Astrocyte (in vitro differentiated cells and primary cell): Measurements from ENCODE around the gene MARCHF4. TPM values are rescaled to one million over a fixed set of nuclear protein-coding genes. Genes with fewer than 3 reads are reported as not detected.

Experiments
- DNase-seq: peaks from one replicate; pipeline ENCODE4 v3.0.0-alpha.2; 2010; ENCODE audit warnings: low read depth
- FAIRE-seq: peaks from 2 replicates; lab custom pipeline; 2011; peaks lifted over from hg19 to GRCh38; lab: Jason Lieb, UNC
- H2AFZ ChIP-seq: 2 replicates; pipeline ENCODE4 v1.6.0; 2012; ENCODE audit warnings: low read depth, low read length, inconsistent platforms
- H3K27ac ChIP-seq: 2 replicates; pipeline ENCODE4 v1.5.1; 2011; ENCODE audit warnings: low read depth, low read length, inconsistent platforms
- H3K27me3 ChIP-seq: 2 replicates; pipeline ENCODE4 v1.6.0; 2011; ENCODE audit warnings: low read length, inconsistent platforms; ENCODE audit not compliant: insufficient read depth
- H3K36me3 ChIP-seq: 2 replicates; pipeline ENCODE4 v1.5.1; 2011; ENCODE audit warnings: low read length, inconsistent platforms; ENCODE audit not compliant: insufficient read depth
- H3K4me1 ChIP-seq: 2 replicates; pipeline ENCODE4 v1.5.1; 2011; ENCODE audit warnings: low read length, inconsistent platforms; ENCODE audit not compliant: insufficient read depth
- H3K4me2 ChIP-seq: 2 replicates; pipeline ENCODE4 v1.6.0; 2012; ENCODE audit warnings: low read length, inconsistent platforms
- H3K4me3 ChIP-seq: 2 replicates; pipeline ENCODE4 v1.5.1; 2011; ENCODE audit warnings: low read depth, mild to moderate bottlenecking, low read length, inconsistent platforms; ENCODE audit not compliant: insufficient read depth
- H3K79me2 ChIP-seq: 2 replicates; pipeline ENCODE4 v1.6.0; 2012; ENCODE audit warnings: mild to moderate bottlenecking, low read length, inconsistent platforms; ENCODE audit not compliant: insufficient read depth
- H3K9ac ChIP-seq: 2 replicates; pipeline ENCODE4 v1.6.0; 2012; ENCODE audit warnings: mild to moderate bottlenecking, low read length, inconsistent platforms
- H3K9me3 ChIP-seq: 2 replicates; pipeline ENCODE4 v1.5.1; 2012; ENCODE audit warnings: low read depth, mild to moderate bottlenecking, low read length, inconsistent platforms; ENCODE audit not compliant: insufficient read depth
- H4K20me1 ChIP-seq: 2 replicates; pipeline ENCODE4 v1.6.0; 2012; ENCODE audit warnings: low read length, inconsistent platforms; ENCODE audit not compliant: insufficient read depth
- H3K27ac Mint-ChIP-seq: one replicate; pipeline ENCODE4 v1.8.0; 2021; ENCODE audit warnings: mild to moderate bottlenecking, mixed read lengths; ENCODE audit not compliant: unreplicated experiment
- H3K27me3 Mint-ChIP-seq: one replicate; pipeline ENCODE4 v1.8.0; 2021; ENCODE audit warnings: low read depth, mixed read lengths; ENCODE audit not compliant: unreplicated experiment
- H3K36me3 Mint-ChIP-seq: one replicate; pipeline ENCODE4 v1.8.0; 2021; ENCODE audit warnings: low read depth, mixed read lengths; ENCODE audit not compliant: unreplicated experiment
- H3K4me1 Mint-ChIP-seq: one replicate; pipeline ENCODE4 v1.8.0; 2021; ENCODE audit warnings: low read depth, mixed read lengths; ENCODE audit not compliant: unreplicated experiment
- H3K4me3 Mint-ChIP-seq: one replicate; pipeline ENCODE4 v1.8.0; 2021; ENCODE audit warnings: mild to moderate bottlenecking, moderate library complexity, mixed read lengths; ENCODE audit not compliant: unreplicated experiment
- H3K9me3 Mint-ChIP-seq: one replicate; pipeline ENCODE4 v1.8.0; 2021; ENCODE audit warnings: mild to moderate bottlenecking, mixed read lengths; ENCODE audit not compliant: unreplicated experiment
- CTCF ChIP-seq: IDR thresholded peaks from 2 replicates; pipeline ENCODE4 v1.5.1; 2011; ENCODE audit warnings: low read depth, mild to moderate bottlenecking, inconsistent platforms, low read length, moderate library complexity; ENCODE audit not compliant: insufficient read depth
- EZH2 ChIP-seq: IDR thresholded peaks from 2 replicates; pipeline ENCODE4 v1.6.1; 2012; ENCODE audit warnings: mild to moderate bottlenecking, low read length, inconsistent platforms; ENCODE audit not compliant: insufficient read depth
- total RNA-seq: library from RNA; stranded (reverse); gene quantifications from 2 replicates; pipeline ENCODE4 v1.2.1, GENCODE V29; 2021

The MARCHF4 gene
- total RNA-seq, 1 donor from 2014 or later, result 42.8 TPM

- Histone ChIP-seq H3K36me3 (no peaks in the 10 kb centered on the region), H3K4me3 (no peak overlapping the region), H3K9me3 (no peaks in the 10 kb centered on the region), H3K27me3 (no peaks in the 10 kb centered on the region), H4K20me1 (no peaks in the 10 kb centered on the region), H3K4me2 (no peak overlapping the region), H3K79me2 (no peaks in the 10 kb centered on the region), H3K4me1 (peaks cover 9% of the 10 kb centered on the region), H3K9ac (no peak overlapping the region), H2AFZ (no peak overlapping the region), H3K27ac (no peak overlapping the region)
- FAIRE-seq (no peak), DNase-seq (no peak)
- Mint-ChIP-seq H3K27ac (no peak overlapping the region), H3K4me1 (peaks cover 16% of the 10 kb centered on the region), H3K4me3 (no peak overlapping the region), H3K36me3 (peaks cover 12% of the 10 kb centered on the region), H3K9me3 (no peaks in the 10 kb centered on the region), H3K27me3 (no peaks in the 10 kb centered on the region)
- no peak for TF ChIP-seq CTCF
- no peak for TF ChIP-seq EZH2
Observed at GRCh38 chr2:216335252-216335651, 37.0 kb downstream of the MARCHF4 start.

DNA sequence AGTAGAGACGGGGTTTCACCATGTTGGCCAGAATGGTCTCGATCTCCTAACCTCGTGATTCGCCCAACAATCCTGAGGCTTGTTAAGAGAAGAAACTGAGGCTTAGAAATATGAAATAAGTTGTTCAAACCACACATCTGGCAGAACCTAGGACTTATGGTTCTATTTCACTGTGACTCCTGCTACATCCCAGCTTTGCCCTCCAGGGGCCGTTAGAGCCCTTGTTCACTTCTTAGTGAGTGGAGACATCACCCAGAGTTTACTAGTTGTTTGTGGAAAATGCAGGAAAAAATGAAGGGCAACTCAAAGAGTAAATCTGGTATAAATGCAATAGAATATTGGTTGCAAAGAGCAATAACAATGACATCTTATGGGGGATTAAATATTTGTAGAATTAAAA is 43.9 kb downstream of the MARCHF4 start:
- no peak overlapping the region for H3K27ac ChIP-seq
- FAIRE-seq (no peak), DNase-seq (no peak)
- no peak overlapping the region for H3K9ac ChIP-seq
- no peak overlapping the region for H2AFZ ChIP-seq
- Mint-ChIP-seq H3K27ac (no peak overlapping the region), H3K36me3 (no peaks in the 10 kb centered on the region), H3K9me3 (no peaks in the 10 kb centered on the region), H3K4me3 (no peak overlapping the region), H3K4me1 (no peaks in the 10 kb centered on the region), H3K27me3 (no peaks in the 10 kb centered on the region)
- no peak overlapping the region for H3K4me2 ChIP-seq
- no peaks in the 10 kb centered on the region for H3K27me3 ChIP-seq
- peaks cover 5% of the 10 kb centered on the region for H3K79me2 ChIP-seq
- H3K36me3 ChIP-seq, result no peaks in the 10 kb centered on the region
- no peaks in the 10 kb centered on the region for H4K20me1 ChIP-seq
- H3K9me3 ChIP-seq, result no peaks in the 10 kb centered on the region
- H3K4me1 ChIP-seq, result no peaks in the 10 kb centered on the region
- no peak overlapping the region for H3K4me3 ChIP-seq
- TF ChIP-seq EZH2, result no peak
- peak; percentile 14 for TF ChIP-seq CTCF

- H3K9me3 Mint-ChIP-seq, result no peaks in the 10 kb centered on the region
- Histone ChIP-seq H3K27me3 (no peaks in the 10 kb centered on the region), H3K9me3 (no peaks in the 10 kb centered on the region), H3K9ac (no peak overlapping the region), H4K20me1 (no peaks in the 10 kb centered on the region), H3K4me2 (no peak overlapping the region), H3K4me1 (no peaks in the 10 kb centered on the region), H3K27ac (no peak overlapping the region), H3K36me3 (no peaks in the 10 kb centered on the region), H2AFZ (no peak overlapping the region), H3K79me2 (peaks cover 5% of the 10 kb centered on the region), H3K4me3 (no peak overlapping the region)
- H3K27ac Mint-ChIP-seq, result peak overlapping the region; percentile 41
- H3K27me3 Mint-ChIP-seq, result no peaks in the 10 kb centered on the region
- H3K36me3 Mint-ChIP-seq, result no peaks in the 10 kb centered on the region
- H3K4me3 Mint-ChIP-seq, result no peak overlapping the region
- no peak for FAIRE-seq
- H3K4me1 Mint-ChIP-seq, result no peaks in the 10 kb centered on the region
- TF ChIP-seq EZH2 (no peak), CTCF (no peak)
- DNase-seq, result no peak
Observed at GRCh38 chr2:216327447-216327935, 44.8 kb downstream of the MARCHF4 start.
